PFSK-1 (cell line): Measurements from ENCODE around the gene CLDN15.

Source experiments
- POLR2AphosphoS5 ChIP-seq: IDR thresholded peaks from 2 replicates; pipeline ENCODE4 v1.6.1; 2012; ENCODE audit warnings: low read depth, mild to moderate bottlenecking, control low read depth, low read length, moderate library complexity
- SIN3A ChIP-seq: IDR thresholded peaks from 2 replicates; pipeline ENCODE4 v1.6.1; 2012; ENCODE audit warnings: mild to moderate bottlenecking, low read length, moderate library complexity, borderline replicate concordance; ENCODE audit not compliant: insufficient read depth
- TAF1 ChIP-seq: IDR thresholded peaks from 2 replicates; pipeline ENCODE4 v1.6.1; 2012; ENCODE audit warnings: low read length, control low read depth, borderline replicate concordance; ENCODE audit not compliant: insufficient read depth
- TF ChIP-seq, protein P1 (sequence below), 2 experiments: IDR thresholded peaks; 2 replicates each; pipeline versions ENCODE4 v1.6.1 to v1.8.0; 2011 to 2012; ENCODE audit warnings: low read depth in 2 of 2, low read length in 2 of 2, control low read depth in 1 of 2, inconsistent platforms in 1 of 2, mild to moderate bottlenecking in 1 of 2, moderate library complexity in 1 of 2; ENCODE audit not compliant: insufficient read depth in 1 of 2

DNA sequence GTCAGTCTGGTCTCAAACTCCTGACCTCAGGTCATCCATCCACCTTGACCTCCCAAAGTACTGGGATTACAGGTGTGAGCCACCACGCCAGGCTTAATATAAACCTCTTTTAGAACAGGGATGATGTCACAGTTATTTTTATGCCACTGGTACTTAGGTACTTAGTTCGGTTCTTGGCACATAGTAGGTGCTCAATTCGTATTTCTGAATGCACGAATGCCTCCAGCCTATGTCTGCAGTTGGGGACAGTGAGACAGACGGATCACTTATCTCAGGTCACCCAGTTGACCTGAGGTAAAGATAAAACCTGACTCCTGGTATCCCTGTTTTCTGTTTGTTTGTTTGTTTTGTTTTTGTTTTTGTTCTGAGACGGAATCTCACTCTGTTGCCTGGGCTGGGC, 51.4 kb downstream of the CLDN15 start:
- TF ChIP-seq POLR2AphosphoS5 (no peak), SIN3A (no peak), TAF1 (no peak)
- TF ChIP-seq, protein P1, sequence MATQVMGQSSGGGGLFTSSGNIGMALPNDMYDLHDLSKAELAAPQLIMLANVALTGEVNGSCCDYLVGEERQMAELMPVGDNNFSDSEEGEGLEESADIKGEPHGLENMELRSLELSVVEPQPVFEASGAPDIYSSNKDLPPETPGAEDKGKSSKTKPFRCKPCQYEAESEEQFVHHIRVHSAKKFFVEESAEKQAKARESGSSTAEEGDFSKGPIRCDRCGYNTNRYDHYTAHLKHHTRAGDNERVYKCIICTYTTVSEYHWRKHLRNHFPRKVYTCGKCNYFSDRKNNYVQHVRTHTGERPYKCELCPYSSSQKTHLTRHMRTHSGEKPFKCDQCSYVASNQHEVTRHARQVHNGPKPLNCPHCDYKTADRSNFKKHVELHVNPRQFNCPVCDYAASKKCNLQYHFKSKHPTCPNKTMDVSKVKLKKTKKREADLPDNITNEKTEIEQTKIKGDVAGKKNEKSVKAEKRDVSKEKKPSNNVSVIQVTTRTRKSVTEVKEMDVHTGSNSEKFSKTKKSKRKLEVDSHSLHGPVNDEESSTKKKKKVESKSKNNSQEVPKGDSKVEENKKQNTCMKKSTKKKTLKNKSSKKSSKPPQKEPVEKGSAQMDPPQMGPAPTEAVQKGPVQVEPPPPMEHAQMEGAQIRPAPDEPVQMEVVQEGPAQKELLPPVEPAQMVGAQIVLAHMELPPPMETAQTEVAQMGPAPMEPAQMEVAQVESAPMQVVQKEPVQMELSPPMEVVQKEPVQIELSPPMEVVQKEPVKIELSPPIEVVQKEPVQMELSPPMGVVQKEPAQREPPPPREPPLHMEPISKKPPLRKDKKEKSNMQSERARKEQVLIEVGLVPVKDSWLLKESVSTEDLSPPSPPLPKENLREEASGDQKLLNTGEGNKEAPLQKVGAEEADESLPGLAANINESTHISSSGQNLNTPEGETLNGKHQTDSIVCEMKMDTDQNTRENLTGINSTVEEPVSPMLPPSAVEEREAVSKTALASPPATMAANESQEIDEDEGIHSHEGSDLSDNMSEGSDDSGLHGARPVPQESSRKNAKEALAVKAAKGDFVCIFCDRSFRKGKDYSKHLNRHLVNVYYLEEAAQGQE (IDR thresholded peaks at IDR 0.05; ENCODE audit: insufficient read depth in 1 of 2, low read depth in 2 of 2, low read length in 2 of 2) = no peak
